GM19452 (cell line): ENCODE results near the gene CD8B.

Experiments
- ATAC-seq: cut with Tn5 transposase; IDR thresholded peaks from one replicate; pipeline ENCODE4 v1.9.1; 2021; ENCODE audit not compliant: unreplicated experiment

The CD8B gene

GRCh38 chr2:86775338-86775737 lies 86.3 kb downstream of the CD8B start:
- no peak for ATAC-seq

- no peak for ATAC-seq
Measured at GRCh38 chr2:86774862-86775261, 86.8 kb downstream of the CD8B start.

- no peak for ATAC-seq
Measured at GRCh38 chr2:86772611-86773010, 89.1 kb downstream of the CD8B start.

GRCh38 chr2:86770816-86771301 lies 90.8 kb downstream of the CD8B start:
- no peak for ATAC-seq

- ATAC-seq = no peak
Measured at GRCh38 chr2:86769838-86770237, 91.8 kb downstream of the CD8B start.

GRCh38 chr2:86768189-86768949 lies 93.3 kb downstream of the CD8B start:
- no peak for ATAC-seq
